Bronchial epithelial cell (primary cell): ENCODE measurements around the gene BLOC1S1. TPM values are rescaled to one million over a fixed set of nuclear protein-coding genes. Genes with fewer than 3 reads are reported as not detected.
"Not testable (repeated sequence)": the region's sequence is repeated elsewhere in the genome, so short reads cannot be mapped to it uniquely, and the experiment has no call there.

Source experiments
- DNase-seq: peaks from one replicate; pipeline ENCODE4 v3.0.0-alpha.2; 2010; ENCODE audit warnings: low read depth
- FAIRE-seq: peaks from 2 replicates; lab custom pipeline; 2011; peaks lifted over from hg19 to GRCh38; lab: Jason Lieb, UNC
- H3K27me3 ChIP-seq: 2 replicates; pipeline ENCODE4 v1.5.1; 2011; ENCODE audit warnings: low read length; ENCODE audit not compliant: control insufficient read depth, insufficient read depth
- H3K36me3 ChIP-seq: 2 replicates; pipeline ENCODE4 v1.5.1; 2011; ENCODE audit warnings: low read length; ENCODE audit not compliant: control insufficient read depth, insufficient read depth
- H3K4me3 ChIP-seq: 2 replicates; pipeline ENCODE4 v1.5.1; 2011; ENCODE audit warnings: mild to moderate bottlenecking, low read depth, low read length, control low read depth
- total RNA-seq: library from RNA; depleted of rRNA; stranded (reverse); fragments of >200 nt; gene quantifications from 2 replicates; pipeline ENCODE4 v1.2.1, GENCODE V29; 2014
- TF ChIP-seq, protein P1 (sequence below): IDR thresholded peaks from 2 replicates; pipeline ENCODE4 v1.5.1; 2011; ENCODE audit warnings: mild to moderate bottlenecking, moderate library complexity, low read length, control low read depth, inconsistent platforms; ENCODE audit not compliant: insufficient read depth, severe bottlenecking

The BLOC1S1 gene
- total RNA-seq, 1 donor from 2014 or later: 64.5 TPM

DNA sequence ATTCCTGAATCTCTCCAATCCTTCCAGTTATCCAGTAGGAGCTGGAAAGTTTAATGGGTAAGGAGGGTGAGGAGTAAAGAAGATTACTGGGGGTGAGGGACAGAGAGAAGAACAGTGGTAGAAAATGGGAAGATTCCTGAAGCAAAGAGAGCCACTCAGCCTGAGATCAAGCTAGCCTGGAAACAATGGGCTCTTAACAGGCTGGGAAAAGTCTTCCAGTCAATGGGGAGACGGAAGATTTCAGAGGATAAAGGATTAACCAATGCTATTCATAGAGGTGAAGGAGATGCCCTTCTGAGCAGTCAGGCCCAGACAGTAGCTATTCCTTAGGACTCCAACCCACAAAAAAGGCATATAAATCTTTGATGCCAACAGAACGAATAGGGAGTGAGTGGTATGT, 41.9 kb downstream of the BLOC1S1 start:
- TF ChIP-seq, protein P1, sequence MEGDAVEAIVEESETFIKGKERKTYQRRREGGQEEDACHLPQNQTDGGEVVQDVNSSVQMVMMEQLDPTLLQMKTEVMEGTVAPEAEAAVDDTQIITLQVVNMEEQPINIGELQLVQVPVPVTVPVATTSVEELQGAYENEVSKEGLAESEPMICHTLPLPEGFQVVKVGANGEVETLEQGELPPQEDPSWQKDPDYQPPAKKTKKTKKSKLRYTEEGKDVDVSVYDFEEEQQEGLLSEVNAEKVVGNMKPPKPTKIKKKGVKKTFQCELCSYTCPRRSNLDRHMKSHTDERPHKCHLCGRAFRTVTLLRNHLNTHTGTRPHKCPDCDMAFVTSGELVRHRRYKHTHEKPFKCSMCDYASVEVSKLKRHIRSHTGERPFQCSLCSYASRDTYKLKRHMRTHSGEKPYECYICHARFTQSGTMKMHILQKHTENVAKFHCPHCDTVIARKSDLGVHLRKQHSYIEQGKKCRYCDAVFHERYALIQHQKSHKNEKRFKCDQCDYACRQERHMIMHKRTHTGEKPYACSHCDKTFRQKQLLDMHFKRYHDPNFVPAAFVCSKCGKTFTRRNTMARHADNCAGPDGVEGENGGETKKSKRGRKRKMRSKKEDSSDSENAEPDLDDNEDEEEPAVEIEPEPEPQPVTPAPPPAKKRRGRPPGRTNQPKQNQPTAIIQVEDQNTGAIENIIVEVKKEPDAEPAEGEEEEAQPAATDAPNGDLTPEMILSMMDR: no peak
- no peak for FAIRE-seq
- H3K36me3 ChIP-seq: peaks cover 19% of the 10 kb centered on the region

DNA sequence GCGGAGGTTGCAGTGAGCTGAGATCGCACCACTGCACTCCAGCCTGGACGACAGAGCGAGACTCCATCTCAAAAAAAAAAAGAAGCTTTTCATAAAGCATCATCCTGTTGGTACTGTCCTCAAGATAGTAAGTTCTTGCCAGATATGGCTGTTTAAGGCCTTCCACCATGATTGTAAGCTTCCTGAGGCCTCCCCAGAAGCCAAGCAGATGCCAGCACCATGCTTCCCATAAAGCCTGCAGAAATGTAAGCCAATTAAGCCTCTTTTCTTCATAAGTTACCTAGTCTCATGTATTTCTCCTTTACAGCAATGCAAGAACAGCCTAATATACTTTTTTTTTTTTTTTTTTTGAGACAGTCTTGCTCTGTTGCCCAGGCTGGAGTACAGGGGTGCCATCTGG, 42.7 kb downstream of the BLOC1S1 start:
- not testable (repeated sequence) for H3K27me3 ChIP-seq, DNase-seq, FAIRE-seq, H3K4me3 ChIP-seq
- H3K36me3 ChIP-seq: peaks cover 18% of the 10 kb centered on the region

More for the DNA sequence above, 41.9 kb downstream of the BLOC1S1 start:
- H3K27me3 ChIP-seq: no peaks in the 10 kb centered on the region
- no peak overlapping the region for H3K4me3 ChIP-seq
- no peak for DNase-seq

DNA sequence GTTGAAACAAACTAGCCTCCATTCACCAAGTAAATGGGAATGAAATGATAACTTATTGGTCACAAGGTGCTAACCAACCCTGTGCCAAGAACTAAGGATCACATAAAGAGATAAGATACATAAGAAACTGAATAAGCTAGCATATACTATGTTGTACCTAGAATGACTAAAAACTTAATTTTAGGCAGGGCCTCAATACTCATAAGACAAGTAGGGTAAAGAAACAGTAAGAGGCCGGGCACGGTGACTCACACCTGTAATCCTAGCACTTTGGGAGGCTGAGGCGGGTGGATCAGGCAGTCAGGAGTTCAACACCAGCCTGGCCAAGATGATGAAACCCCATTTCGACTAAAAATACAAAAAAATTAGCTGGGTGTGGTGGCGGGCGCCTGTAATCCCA, 44.8 kb downstream of the BLOC1S1 start:
- H3K27me3 ChIP-seq: no peaks in the 10 kb centered on the region
- TF ChIP-seq, protein P1: no peak
- no peak overlapping the region for H3K4me3 ChIP-seq
- H3K36me3 ChIP-seq: peaks cover 16% of the 10 kb centered on the region
- FAIRE-seq: no peak
- DNase-seq: no peak

DNA sequence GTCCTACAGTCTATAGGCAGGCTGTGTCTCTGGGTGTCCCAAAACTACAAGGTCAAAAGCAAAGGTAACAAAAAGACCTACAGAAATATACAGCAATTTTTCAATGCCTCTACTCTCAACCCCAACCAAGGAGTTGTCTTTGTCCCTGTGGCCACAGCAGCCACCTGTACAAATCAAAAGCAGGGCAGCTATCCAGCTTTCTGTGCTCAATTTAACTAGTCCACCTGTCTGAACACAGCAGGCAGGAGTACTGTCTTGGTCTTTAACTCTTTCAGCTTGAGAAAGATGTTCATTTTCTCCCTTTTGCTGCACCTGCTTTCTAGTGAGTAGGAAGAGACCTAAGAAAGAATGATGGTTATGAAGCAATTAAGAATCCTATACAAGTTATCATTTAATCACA, 46.8 kb downstream of the BLOC1S1 start:
- Histone ChIP-seq H3K27me3 (no peaks in the 10 kb centered on the region), H3K36me3 (peaks cover 9% of the 10 kb centered on the region)
- no peak for DNase-seq

DNA sequence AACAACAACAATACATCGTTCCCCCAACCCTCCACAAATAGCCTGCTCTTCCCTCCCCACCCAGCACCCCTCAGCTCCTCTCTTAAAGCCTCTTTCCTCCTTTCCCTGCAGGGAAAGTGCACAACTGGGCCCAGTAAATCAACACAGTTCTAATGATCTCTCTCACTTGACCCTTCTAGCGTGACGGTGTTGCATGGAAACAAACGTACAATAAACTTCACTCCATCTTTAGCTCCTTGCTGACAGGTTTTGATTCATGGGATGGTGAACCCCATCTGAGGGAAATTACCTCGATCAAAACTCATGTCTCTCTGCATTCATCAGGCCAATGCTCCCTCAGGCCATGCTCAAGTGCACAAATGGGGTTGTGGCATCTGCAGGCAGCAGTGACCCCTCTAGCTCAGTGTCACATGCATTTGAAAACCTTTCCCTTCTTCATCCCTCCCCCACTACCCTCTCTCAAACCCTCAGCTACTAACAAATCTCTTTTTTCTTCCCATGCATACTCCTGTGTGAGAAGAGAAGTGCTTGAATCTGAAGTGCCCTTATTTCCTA, 50.0 kb downstream of the BLOC1S1 start:
- DNase-seq: no peak
- no peak for FAIRE-seq
- Histone ChIP-seq H3K36me3 (peaks cover 1% of the 10 kb centered on the region), H3K27me3 (no peaks in the 10 kb centered on the region), H3K4me3 (no peak overlapping the region)
- TF ChIP-seq, protein P1: no peak

More for the DNA sequence above, 46.8 kb downstream of the BLOC1S1 start:
- TF ChIP-seq, protein P1: no peak
- no peak overlapping the region for H3K4me3 ChIP-seq
- FAIRE-seq: no peak

DNA sequence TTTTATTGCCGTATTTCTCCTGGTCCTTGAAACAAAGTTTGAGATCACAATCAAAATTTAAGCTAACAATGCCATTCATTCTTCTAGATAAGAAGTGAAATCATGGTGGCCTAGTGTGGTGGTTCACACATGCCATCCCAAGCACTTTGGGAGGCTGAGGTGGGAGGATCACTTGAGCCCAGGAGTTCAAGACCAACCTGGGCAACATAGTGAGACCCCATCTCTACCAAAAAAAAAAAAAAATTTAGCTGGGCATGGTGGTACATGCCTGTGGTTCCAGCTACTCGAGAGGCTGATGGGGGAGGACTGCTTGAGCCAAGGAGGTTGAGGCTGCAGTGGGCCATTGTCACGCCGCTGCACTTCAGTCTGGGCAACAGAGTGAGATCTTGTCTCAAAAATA, 51.3 kb downstream of the BLOC1S1 start:
- TF ChIP-seq, protein P1: no peak
- Histone ChIP-seq H3K4me3 (no peak overlapping the region), H3K27me3 (no peaks in the 10 kb centered on the region), H3K36me3 (peaks cover 3% of the 10 kb centered on the region)
- no peak for DNase-seq
- no peak for FAIRE-seq

Other genes starting within 250 kb of the BLOC1S1 start
- gene OR6C70, start 245.9 kb upstream of the BLOC1S1 start, total RNA-seq: not detected in 2 replicates
- gene OR6C68, start 223.7 kb upstream of the BLOC1S1 start, total RNA-seq: not detected in 2 replicates
- not detected in 2 replicates for gene OR6C4, start 166.4 kb upstream of the BLOC1S1 start, total RNA-seq
- not detected in 2 replicates for gene OR2AP1, start 143.6 kb upstream of the BLOC1S1 start, total RNA-seq
- not detected in 2 replicates for gene OR10P1, start 79.2 kb upstream of the BLOC1S1 start, total RNA-seq
- 0.79 and 1.3 TPM in 2 replicates for gene ITGA7, start 8.1 kb upstream of the BLOC1S1 start, total RNA-seq
- gene RDH5, start 4.3 kb downstream of the BLOC1S1 start, total RNA-seq: 1.1 and 2.3 TPM in 2 replicates
- gene CD63, start 13.0 kb downstream of the BLOC1S1 start, total RNA-seq: 1,301 and 1,307 TPM in 2 replicates
- gene GDF11, start 27.1 kb downstream of the BLOC1S1 start, total RNA-seq: 0.13 and 0.26 TPM in 2 replicates
- gene SARNP, start 101.7 kb downstream of the BLOC1S1 start, total RNA-seq: 68.7 and 111 TPM in 2 replicates
- 46.1 and 52.0 TPM in 2 replicates for gene ORMDL2, start 102.0 kb downstream of the BLOC1S1 start, total RNA-seq
- gene DNAJC14, start 113.5 kb downstream of the BLOC1S1 start, total RNA-seq: 34.3 and 38.4 TPM in 2 replicates
- gene MMP19, start 126.9 kb downstream of the BLOC1S1 start, total RNA-seq: 0.13 and 0.53 TPM in 2 replicates
- gene PYM1, start 211.8 kb downstream of the BLOC1S1 start, total RNA-seq: 34.0 and 56.3 TPM in 2 replicates
- gene DGKA, start 215.1 kb downstream of the BLOC1S1 start, total RNA-seq: 81.9 and 88.5 TPM in 2 replicates
- 1.8 and 2.6 TPM in 2 replicates for gene PMEL, start 250.0 kb downstream of the BLOC1S1 start, total RNA-seq